ENCODE results near the gene WWOX. TPM values are rescaled to one million over a fixed set of nuclear protein-coding genes. Genes with fewer than 3 reads are reported as not detected.
A peak's percentile ranks its signal among the peaks of the same experiment; 100 is the strongest.

The WWOX gene
- total RNA-seq, 5 donors from 2014 or later (not counting 1 experiment from before 2014, with no cell fraction given), result 21.2 to 26.0 (median 22.6) TPM

- Histone ChIP-seq H3K4me1 (ENCODE audit: control insufficient read depth in 1 of 2, extremely low read depth in 1 of 2, insufficient read depth in 2 of 2, low read length in 2 of 2) (peaks cover 11 to 34% of the 10 kb centered on the region in 2 experiments), H3K9me3 (no peaks in the 10 kb centered on the region), H3K27ac (ENCODE audit: low read length) (no peak overlapping the region), H3K36me3 (ENCODE audit: control insufficient read depth in 2 of 2, extremely low read depth in 1 of 2, insufficient read depth in 1 of 2, low read length in 1 of 2) (no peaks in the 10 kb centered on the region), H3K27me3 (replicated peaks in 1 of 2; ENCODE audit: control insufficient read depth in 2 of 2, extremely low read depth in 1 of 2, insufficient read depth in 2 of 2, low read length in 1 of 2) (no peaks in the 10 kb centered on the region), H3K4me3 (ENCODE audit: control insufficient read depth in 1 of 2, extremely low read depth in 1 of 2, low read length in 1 of 2) (no peak overlapping the region)
- Mint-ChIP-seq H3K27me3 (no peaks in the 10 kb centered on the region), H3K36me3 (peaks cover 3% of the 10 kb centered on the region), H3K4me3 (no peak overlapping the region), H3K4me1 (peaks cover 18 to 35% (median 26%) of the 10 kb centered on the region in 3 donors), H3K27ac (peak overlapping the region in 1 of 2 donors; percentile 45), H3K9me3 (peaks cover 0 to 7% (median 4%) of the 10 kb centered on the region in 3 donors)
- CTCF ChIA-PET, result interaction anchor here in 1 of 2 donors (0.6 kb wide), 1 partner anchor 18 kb away, joined by 3 read pairs; no protein-coding TSS in a partner anchor
- ATAC-seq (replicated peaks in 1 of 4) (no peak), DNase-seq (no peak)
- WGBS (ENCODE audit: insufficient coverage), result 100% methylated on average over 1 of the region's 3 CpGs
- POLR2A ChIA-PET, result no interaction called here
These were observed 652.1 kb downstream of the WWOX start for GRCh38 chr16:78751601-78752000.

- Histone ChIP-seq H3K4me1 (ENCODE audit: control insufficient read depth in 1 of 2, extremely low read depth in 1 of 2, insufficient read depth in 2 of 2, low read length in 2 of 2) (peaks cover 6 to 23% of the 10 kb centered on the region in 2 experiments), H3K4me3 (ENCODE audit: control insufficient read depth in 1 of 2, extremely low read depth in 1 of 2, low read length in 1 of 2) (no peak overlapping the region), H3K27ac (ENCODE audit: low read length) (no peak overlapping the region), H3K27me3 (replicated peaks in 1 of 2; ENCODE audit: control insufficient read depth in 2 of 2, extremely low read depth in 1 of 2, insufficient read depth in 2 of 2, low read length in 1 of 2) (no peaks in the 10 kb centered on the region), H3K9me3 (no peaks in the 10 kb centered on the region), H3K36me3 (ENCODE audit: control insufficient read depth in 2 of 2, extremely low read depth in 1 of 2, insufficient read depth in 1 of 2, low read length in 1 of 2) (no peaks in the 10 kb centered on the region)
- H3K36me3 Mint-ChIP-seq, result peaks cover 3% of the 10 kb centered on the region
- H3K4me1 Mint-ChIP-seq, result peaks cover 4 to 16% (median 11%) of the 10 kb centered on the region in 3 donors
- peaks cover 0 to 9% (median 0%) of the 10 kb centered on the region in 3 donors for H3K9me3 Mint-ChIP-seq
- H3K4me3 Mint-ChIP-seq, result no peak overlapping the region
- H3K27ac Mint-ChIP-seq, result no peak overlapping the region
- CTCF ChIA-PET, result no interaction called here
- WGBS (ENCODE audit: insufficient coverage), result no CpG with 5 or more reads among the region's 5 CpGs
- H3K27me3 Mint-ChIP-seq, result no peaks in the 10 kb centered on the region
- ATAC-seq (replicated peaks in 1 of 4) (no peak), DNase-seq (no peak)
- POLR2A ChIA-PET, result interaction anchor here in 1 of 2 donors (0.5 kb wide), 1 partner anchor 138 kb away, joined by 3 read pairs; no protein-coding TSS in a partner anchor
These were observed 655.3 kb downstream of the WWOX start for GRCh38 chr16:78754713-78755112.

- H3K27ac ChIP-seq (ENCODE audit: low read length), result no peak overlapping the region
- no peaks in the 10 kb centered on the region for H3K27me3 Mint-ChIP-seq
- CTCF ChIA-PET, result interaction anchor here in 1 of 2 donors (0.5 kb wide), 1 partner anchor 48 kb away, joined by 3 read pairs; no protein-coding TSS in a partner anchor
- H3K36me3 Mint-ChIP-seq, result peaks cover 3% of the 10 kb centered on the region
- no peak overlapping the region for H3K4me3 Mint-ChIP-seq
- H3K4me1 Mint-ChIP-seq, result peaks cover 0 to 3% (median 0%) of the 10 kb centered on the region in 3 donors
- H3K4me1 ChIP-seq (ENCODE audit: control insufficient read depth in 1 of 2, extremely low read depth in 1 of 2, insufficient read depth in 2 of 2, low read length in 2 of 2), result peaks cover 0 to 15% of the 10 kb centered on the region in 2 experiments
- peaks cover 0 to 9% (median 0%) of the 10 kb centered on the region in 3 donors for H3K9me3 Mint-ChIP-seq
- H3K27me3 ChIP-seq (replicated peaks in 1 of 2; ENCODE audit: control insufficient read depth in 2 of 2, extremely low read depth in 1 of 2, insufficient read depth in 2 of 2, low read length in 1 of 2), result no peaks in the 10 kb centered on the region
- no CpG with 5 or more reads among the region's 8 CpGs for WGBS (ENCODE audit: insufficient coverage)
- POLR2A ChIA-PET, result no interaction called here
- no peaks in the 10 kb centered on the region for H3K9me3 ChIP-seq
- no peaks in the 10 kb centered on the region for H3K36me3 ChIP-seq (ENCODE audit: control insufficient read depth in 2 of 2, extremely low read depth in 1 of 2, insufficient read depth in 1 of 2, low read length in 1 of 2)
- H3K4me3 ChIP-seq (ENCODE audit: control insufficient read depth in 1 of 2, extremely low read depth in 1 of 2, low read length in 1 of 2), result no peak overlapping the region
- ATAC-seq (replicated peaks in 1 of 4), result no peak
- DNase-seq, result no peak
- H3K27ac Mint-ChIP-seq, result no peak overlapping the region
These were observed 656.6 kb downstream of the WWOX start for GRCh38 chr16:78755751-78756661.

GRCh38 chr16:78759596-78759995, 660.1 kb downstream of the WWOX start:
- 100% methylated on average over 1 of the region's 2 CpGs for WGBS (ENCODE audit: insufficient coverage)

GRCh38 chr16:78760611-78761010, 661.2 kb downstream of the WWOX start:
- DNase-seq (no peak), ATAC-seq (replicated peaks in 1 of 4) (no peak)
- H3K4me3 ChIP-seq (ENCODE audit: control insufficient read depth in 1 of 2, extremely low read depth in 1 of 2, low read length in 1 of 2), result no peak overlapping the region
- CTCF ChIA-PET, result interaction anchor here in 1 of 2 donors (0.6 to 0.7 kb wide), 2 partner anchors 13 kb away, joined by 3 to 5 read pairs; no protein-coding TSS in a partner anchor
- Mint-ChIP-seq H3K36me3 (peaks cover 3% of the 10 kb centered on the region), H3K4me1 (peaks cover 0 to 5% (median 3%) of the 10 kb centered on the region in 3 donors), H3K27me3 (no peaks in the 10 kb centered on the region), H3K4me3 (no peak overlapping the region), H3K27ac (no peak overlapping the region), H3K9me3 (peaks cover 0 to 9% (median 0%) of the 10 kb centered on the region in 3 donors)
- WGBS (ENCODE audit: insufficient coverage), result 90% methylated on average over 2 of the region's 5 CpGs
- H3K27ac ChIP-seq (ENCODE audit: low read length), result no peak overlapping the region
- no peaks in the 10 kb centered on the region for H3K27me3 ChIP-seq (replicated peaks in 1 of 2; ENCODE audit: control insufficient read depth in 2 of 2, extremely low read depth in 1 of 2, insufficient read depth in 2 of 2, low read length in 1 of 2)
- POLR2A ChIA-PET, result no interaction called here
- H3K4me1 ChIP-seq (ENCODE audit: control insufficient read depth in 1 of 2, extremely low read depth in 1 of 2, insufficient read depth in 2 of 2, low read length in 2 of 2), result peaks cover 0 to 14% of the 10 kb centered on the region in 2 experiments
- H3K36me3 ChIP-seq (ENCODE audit: control insufficient read depth in 2 of 2, extremely low read depth in 1 of 2, insufficient read depth in 1 of 2, low read length in 1 of 2), result peaks cover 0 to under 1% of the 10 kb centered on the region in 2 donors
- no peaks in the 10 kb centered on the region for H3K9me3 ChIP-seq

More at GRCh38 chr16:78759596-78759995, 660.1 kb downstream of the WWOX start:
- Mint-ChIP-seq H3K4me1 (peaks cover 0 to 3% (median 0%) of the 10 kb centered on the region in 3 donors), H3K27me3 (no peaks in the 10 kb centered on the region), H3K36me3 (peaks cover 3% of the 10 kb centered on the region), H3K27ac (no peak overlapping the region), H3K4me3 (no peak overlapping the region), H3K9me3 (peaks cover 0 to 9% (median 0%) of the 10 kb centered on the region in 3 donors)
- Histone ChIP-seq H3K4me1 (ENCODE audit: control insufficient read depth in 1 of 2, extremely low read depth in 1 of 2, insufficient read depth in 2 of 2, low read length in 2 of 2) (peaks cover 0 to 14% of the 10 kb centered on the region in 2 experiments), H3K9me3 (no peaks in the 10 kb centered on the region), H3K4me3 (ENCODE audit: control insufficient read depth in 1 of 2, extremely low read depth in 1 of 2, low read length in 1 of 2) (no peak overlapping the region), H3K27me3 (replicated peaks in 1 of 2; ENCODE audit: control insufficient read depth in 2 of 2, extremely low read depth in 1 of 2, insufficient read depth in 2 of 2, low read length in 1 of 2) (no peaks in the 10 kb centered on the region), H3K27ac (ENCODE audit: low read length) (no peak overlapping the region), H3K36me3 (ENCODE audit: control insufficient read depth in 2 of 2, extremely low read depth in 1 of 2, insufficient read depth in 1 of 2, low read length in 1 of 2) (no peaks in the 10 kb centered on the region)
- CTCF ChIA-PET, result interaction anchor here in 1 of 2 donors (0.6 kb wide), 1 partner anchor 37 kb away, joined by 3 read pairs; no protein-coding TSS in a partner anchor
- POLR2A ChIA-PET, result no interaction called here
- no peak for ATAC-seq (replicated peaks in 1 of 4)
- DNase-seq, result no peak

- no peaks in the 10 kb centered on the region for H3K9me3 ChIP-seq
These were observed 662.0 kb downstream of the WWOX start for GRCh38 chr16:78761427-78761826.

More at GRCh38 chr16:78761427-78761826, 662.0 kb downstream of the WWOX start:
- no peak overlapping the region for H3K4me3 ChIP-seq (ENCODE audit: control insufficient read depth in 1 of 2, extremely low read depth in 1 of 2, low read length in 1 of 2)
- no peak overlapping the region for H3K27ac ChIP-seq (ENCODE audit: low read length)
- Mint-ChIP-seq H3K4me1 (peaks cover 0 to 5% (median 3%) of the 10 kb centered on the region in 3 donors), H3K27ac (no peak overlapping the region), H3K27me3 (no peaks in the 10 kb centered on the region), H3K4me3 (no peak overlapping the region), H3K9me3 (peaks cover 0 to 4% (median 0%) of the 10 kb centered on the region in 3 donors), H3K36me3 (no peaks in the 10 kb centered on the region)
- POLR2A ChIA-PET, result no interaction called here
- peaks cover 0 to 14% of the 10 kb centered on the region in 2 experiments for H3K4me1 ChIP-seq (ENCODE audit: control insufficient read depth in 1 of 2, extremely low read depth in 1 of 2, insufficient read depth in 2 of 2, low read length in 2 of 2)
- DNase-seq, result no peak
- H3K36me3 ChIP-seq (ENCODE audit: control insufficient read depth in 2 of 2, extremely low read depth in 1 of 2, insufficient read depth in 1 of 2, low read length in 1 of 2), result peaks cover 0 to 2% of the 10 kb centered on the region in 2 donors
- no CpG with 5 or more reads among the region's 5 CpGs for WGBS (ENCODE audit: insufficient coverage)
- CTCF ChIA-PET, result interaction anchor here in 1 of 2 donors (0.7 kb wide), 1 partner anchor 14 kb away, joined by 3 read pairs; no protein-coding TSS in a partner anchor
- no peaks in the 10 kb centered on the region for H3K27me3 ChIP-seq (replicated peaks in 1 of 2; ENCODE audit: control insufficient read depth in 2 of 2, extremely low read depth in 1 of 2, insufficient read depth in 2 of 2, low read length in 1 of 2)
- no peak for ATAC-seq (replicated peaks in 1 of 4)
